GM19438 (cell line): ENCODE results near the gene UNC13A.

Experiments used
- ATAC-seq: cut with Tn5 transposase; IDR thresholded peaks from one replicate; pipeline ENCODE4 v1.9.1; 2021; ENCODE audit warnings: low read depth; ENCODE audit not compliant: unreplicated experiment

The UNC13A gene

DNA sequence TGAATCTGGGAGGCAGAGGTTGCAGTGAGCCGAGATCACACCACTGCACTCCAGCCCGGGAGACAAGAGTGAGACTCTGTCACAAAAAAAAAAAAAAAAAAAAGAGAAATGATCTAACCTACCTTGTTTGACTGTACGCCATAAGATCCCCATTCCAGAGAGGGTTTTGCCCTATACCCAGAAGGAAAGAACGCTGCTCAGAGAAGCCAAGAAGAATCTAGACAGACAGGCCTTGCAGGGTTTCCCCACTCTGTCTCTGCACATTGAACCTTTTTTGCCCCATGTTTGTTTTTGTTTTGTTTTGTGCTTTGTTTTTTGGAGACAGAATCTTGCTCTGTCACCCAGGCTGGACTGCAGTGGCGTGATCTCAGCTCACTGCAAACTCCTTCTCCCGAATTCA is 23.7 kb upstream of the UNC13A start:
- no peak for ATAC-seq

DNA sequence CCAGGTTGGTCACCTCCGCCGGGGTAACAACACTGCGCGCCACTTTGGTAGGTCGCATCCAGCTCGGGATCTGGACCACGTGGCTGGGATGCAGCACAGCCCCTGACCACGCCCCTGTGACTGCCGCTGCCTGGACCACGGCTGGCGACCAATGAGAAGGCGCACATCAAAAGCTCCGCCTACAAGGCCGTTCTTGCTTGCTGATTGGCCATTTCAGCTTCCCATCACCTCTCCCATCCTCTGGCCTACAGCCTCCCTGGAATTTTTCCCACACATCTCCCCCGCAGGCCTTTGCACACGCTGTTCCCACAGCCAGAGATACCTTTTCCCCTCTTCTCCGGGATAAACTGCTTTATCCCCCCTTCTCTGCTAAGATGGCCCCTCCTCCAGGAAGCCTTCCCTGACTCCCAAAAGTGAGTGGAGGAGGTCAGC is 18.6 kb upstream of the UNC13A start:
- ATAC-seq: no peak

DNA sequence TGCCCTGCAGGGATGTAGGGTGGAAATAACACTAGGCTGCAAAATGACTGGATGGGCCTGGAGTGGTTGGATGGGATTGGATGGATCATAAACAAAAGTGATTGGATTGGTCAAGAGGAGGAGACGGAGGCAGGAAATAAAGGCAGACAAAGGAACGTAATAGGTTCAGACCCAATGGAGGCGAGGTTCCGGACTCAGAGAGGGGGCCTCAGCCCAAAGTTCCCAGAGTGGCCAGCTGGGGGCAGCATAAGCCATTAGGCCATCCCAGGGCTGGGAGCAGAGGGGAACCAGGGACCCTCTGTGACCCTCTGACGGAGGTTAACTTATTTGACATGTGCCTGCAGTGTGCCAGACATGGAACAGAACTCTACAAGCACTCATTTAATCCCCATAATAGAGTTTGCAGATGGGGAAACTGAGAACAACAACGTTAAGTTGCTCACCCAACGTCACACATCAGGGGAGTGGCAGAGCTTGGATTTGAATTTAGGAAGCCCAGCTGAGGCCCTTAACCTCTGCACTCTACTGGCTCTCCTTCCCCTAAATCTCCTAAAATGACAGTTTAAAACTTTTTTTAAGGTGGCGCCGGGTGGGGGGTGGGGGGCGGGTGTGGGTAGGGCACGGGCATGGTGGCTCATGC is 15.8 kb upstream of the UNC13A start:
- no peak for ATAC-seq

DNA sequence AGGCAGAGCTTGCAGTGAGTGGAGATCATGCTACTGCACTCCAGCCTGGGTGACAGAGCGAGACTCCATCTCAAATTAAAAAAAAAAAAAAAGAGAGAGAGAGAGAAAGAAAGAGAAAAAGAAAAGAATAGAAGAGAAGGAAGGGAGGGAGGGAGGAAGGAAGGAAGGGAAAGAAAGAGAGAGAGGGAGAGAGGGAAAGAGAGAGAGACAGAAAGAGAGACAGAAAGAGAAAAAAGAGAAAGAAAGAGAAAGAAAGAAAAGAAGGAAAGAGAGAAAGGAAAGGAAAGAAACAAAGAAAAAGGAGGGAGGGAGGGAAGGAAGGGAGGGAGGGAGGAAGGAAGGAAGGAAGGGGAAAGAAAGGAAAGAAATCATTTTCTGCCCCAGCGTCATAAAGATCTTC is 7.0 kb upstream of the UNC13A start:
- no peak for ATAC-seq

DNA sequence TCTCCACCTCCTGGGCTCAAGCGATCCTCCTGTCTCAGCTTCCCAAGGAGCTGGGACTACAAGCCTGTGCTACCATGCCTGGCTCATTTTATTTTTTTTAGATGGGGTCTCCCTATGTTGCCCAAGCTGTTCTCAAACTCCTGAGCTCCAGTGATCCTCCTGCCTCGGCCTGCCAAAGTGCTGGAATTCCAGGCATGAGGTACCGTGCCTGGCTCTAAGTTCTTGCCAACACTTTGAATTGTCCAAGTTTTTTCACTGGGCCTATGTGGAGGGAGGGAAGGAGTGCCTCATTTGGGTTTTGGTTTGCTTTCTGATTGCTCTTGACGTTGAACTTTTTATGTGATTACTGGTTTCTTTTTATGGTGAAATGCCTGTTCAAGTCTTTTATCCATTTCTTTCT is 4.4 kb upstream of the UNC13A start:
- no peak for ATAC-seq

DNA sequence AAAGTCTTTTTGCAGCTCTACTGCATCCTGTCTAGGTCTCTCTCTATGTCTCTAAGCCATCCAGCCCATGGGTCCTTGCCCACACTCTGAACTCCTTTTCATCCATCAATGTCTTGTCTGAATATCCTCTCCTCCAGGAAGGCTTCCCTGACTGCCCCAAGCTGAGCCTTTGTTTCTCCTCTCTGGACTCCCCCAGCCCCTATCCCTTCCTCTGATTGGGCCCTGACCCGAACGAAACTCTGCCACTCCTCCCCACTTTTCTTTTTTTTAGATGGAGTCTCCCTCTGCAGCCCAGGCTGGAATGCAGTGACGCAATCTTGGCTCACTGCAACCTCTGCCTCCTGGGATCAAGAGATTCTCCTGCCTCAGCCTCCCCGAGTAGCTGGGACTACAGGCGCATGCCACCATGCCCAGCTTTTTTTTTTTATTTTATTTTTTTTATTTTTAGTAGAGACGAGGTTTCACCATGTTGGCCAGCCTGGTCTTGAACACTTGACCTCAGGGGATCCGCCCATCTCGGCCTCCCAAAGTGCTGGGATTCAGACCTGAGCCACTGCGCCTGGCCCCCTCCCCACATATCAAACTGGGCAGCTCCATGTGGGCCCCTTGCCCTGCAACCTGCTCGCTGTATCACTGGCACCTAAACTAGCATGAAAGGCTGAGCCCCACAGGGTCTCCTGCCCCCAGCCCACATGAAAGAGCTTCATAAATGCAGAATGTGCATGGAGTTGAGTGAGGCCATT is 870 bp upstream of the UNC13A start:
- ATAC-seq: no peak

DNA sequence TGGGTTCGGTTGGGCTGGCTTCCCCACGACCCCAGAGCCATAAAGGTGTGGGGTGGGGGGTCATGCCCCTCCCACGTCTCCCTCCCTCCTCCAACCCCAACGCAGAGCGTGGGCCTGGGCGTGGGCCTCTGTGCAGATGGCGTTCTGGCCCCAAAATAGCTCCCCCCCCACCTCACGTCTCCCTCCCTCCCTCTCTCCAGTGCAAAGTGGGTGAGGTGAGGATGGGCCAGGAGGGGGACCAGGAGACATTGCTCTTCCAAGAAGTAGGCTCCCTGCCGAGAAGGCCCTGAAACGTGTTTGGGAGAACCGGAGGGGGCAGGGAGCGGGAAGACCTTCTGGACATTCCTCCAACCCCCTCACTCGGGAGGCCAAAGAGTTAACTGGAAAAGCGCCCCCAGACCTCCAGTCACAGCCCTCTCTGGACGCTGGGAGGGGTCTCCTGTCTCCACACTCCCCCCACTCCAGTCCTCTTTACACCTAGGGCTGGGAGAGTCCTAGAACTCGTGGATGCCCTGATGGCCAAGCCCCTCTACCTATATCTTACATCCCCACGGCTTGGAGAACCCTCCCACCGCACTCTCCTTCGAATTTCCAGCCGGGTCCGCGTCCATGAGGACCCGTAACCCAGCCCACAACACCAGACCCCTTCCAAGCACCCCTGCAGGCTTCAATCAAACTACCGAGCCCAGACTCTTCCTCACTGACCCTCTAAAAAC is 855 bp downstream of the UNC13A start:
- no peak for ATAC-seq

DNA sequence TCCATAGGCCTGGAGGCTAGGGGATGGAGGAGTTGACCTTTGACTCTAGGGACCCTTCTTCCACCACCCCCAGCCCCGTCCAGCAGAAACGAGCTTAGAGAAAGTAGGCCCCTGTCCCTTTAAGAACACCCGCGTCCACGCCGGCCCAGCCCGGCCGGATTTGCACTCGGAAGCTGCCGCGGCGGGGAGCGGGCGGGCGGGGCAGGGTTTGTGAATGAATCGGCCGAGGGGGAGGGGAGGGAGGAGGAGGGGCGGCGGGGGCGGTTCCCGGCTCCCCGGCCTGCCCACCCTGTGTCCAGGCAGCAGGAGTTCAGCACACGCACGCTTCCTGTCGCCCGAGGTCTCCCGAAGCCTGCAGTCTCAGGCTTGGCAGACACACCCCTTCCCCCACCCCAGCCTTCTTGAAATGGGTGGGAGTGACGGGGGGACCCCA is 1.5 kb downstream of the UNC13A start:
- no peak for ATAC-seq

DNA sequence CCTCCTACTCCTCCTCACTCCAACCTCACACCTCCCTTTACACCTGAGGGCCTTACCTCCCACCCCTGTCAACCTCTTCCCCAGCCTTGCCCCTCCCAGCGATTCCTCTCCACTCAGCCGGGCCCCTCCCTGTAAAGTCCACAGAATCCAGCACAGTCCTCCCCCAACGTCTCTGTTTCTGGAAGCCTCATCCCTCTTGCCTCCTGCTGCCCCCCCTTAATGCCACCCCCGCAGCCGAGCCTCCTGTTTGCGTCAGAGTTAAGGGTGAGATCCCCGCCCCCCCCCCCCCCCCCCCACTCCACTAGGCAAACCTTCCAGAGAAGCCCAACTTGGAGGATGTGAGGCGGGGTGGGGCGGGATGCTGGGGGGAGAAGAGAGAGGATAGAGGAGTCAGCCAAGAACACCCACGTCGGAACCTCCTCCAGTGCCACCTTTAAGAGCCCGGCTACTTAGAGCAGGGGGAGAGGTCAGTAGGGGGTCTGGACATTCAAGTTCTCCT is 2.1 kb downstream of the UNC13A start:
- no peak for ATAC-seq

DNA sequence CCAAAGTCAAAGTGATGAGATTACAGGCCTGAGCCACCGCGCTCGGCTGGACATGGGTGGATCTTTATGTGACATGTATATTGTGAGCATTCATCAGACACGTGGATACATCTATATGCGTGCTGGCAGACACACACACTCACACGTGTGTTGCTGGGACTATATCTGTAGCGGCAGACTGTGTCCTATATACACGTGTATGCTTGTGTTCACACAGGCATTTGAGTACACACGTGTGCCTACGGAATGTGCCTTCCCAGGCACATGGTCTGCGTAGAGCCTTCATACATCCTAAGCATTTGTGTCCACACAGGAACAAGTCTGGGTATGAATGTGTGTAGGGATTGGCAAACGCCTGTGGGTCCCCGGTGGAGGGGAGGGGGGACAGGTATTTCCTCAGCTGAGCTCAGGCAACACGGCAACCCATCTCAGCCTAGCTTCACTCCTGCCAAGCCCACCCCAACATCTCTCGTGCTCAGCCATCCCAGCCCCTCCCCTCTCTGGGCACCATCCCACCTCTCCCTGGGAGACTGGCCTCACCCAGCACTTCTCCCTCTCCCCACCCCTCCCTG is 2.6 kb downstream of the UNC13A start:
- ATAC-seq: no peak

DNA sequence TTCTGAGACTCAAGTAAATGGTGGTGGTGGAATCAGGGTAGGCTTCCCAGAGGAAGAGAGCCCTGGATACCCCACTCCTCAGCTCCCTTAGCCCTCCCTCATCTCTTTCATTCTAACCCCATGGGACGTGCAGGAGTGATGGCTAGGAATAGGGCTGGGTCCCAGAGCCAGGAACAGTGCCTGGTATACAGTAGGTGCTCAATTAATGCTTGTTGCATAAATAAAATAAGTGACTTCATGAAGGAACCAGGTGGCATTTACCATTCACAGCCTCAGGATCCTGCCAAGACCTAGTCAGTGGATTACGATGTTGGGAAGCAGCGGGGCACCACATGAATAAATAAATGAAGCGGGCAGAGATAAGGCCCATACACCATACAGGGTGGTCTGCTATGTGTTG is 3.9 kb downstream of the UNC13A start:
- no peak for ATAC-seq

DNA sequence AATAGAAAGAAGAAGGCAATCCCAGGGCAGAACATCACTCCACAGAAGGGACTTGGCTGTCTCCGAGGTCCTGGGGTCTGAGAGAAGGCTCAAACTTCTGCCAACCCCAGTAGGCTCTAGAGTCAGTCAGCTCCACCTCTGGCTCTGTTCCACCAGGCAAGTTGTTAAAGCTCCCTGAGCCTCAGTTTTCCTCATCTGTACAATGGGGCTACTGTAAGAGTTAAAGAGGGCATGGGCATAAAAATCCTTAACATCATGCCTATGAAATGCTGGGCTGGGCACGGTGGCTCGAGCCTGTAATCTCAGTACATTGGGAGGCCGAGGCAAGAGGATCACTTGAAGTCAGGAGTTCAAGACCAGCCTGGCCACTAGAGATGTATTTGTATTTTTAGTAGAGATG is 5.1 kb downstream of the UNC13A start:
- no peak for ATAC-seq

DNA sequence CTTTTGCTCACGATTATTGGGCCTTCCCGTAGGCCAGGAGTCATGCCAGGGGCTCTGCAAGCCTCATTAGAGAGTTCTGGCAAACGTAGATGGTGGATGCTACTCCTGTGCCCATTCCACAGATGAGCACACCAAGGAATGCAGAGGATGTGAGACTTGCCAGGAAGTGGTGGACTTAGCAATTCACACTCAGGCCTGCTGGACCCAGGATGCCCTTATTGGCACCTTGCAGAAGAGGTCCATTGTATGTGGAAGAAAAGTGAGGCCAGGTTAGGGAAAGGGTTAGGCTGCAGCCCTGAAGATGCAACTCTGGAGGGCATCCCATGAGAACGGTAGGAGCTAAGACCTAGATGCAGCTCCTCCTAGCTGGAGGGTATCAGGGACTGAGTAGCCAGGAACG is 5.9 kb downstream of the UNC13A start:
- no peak for ATAC-seq

DNA sequence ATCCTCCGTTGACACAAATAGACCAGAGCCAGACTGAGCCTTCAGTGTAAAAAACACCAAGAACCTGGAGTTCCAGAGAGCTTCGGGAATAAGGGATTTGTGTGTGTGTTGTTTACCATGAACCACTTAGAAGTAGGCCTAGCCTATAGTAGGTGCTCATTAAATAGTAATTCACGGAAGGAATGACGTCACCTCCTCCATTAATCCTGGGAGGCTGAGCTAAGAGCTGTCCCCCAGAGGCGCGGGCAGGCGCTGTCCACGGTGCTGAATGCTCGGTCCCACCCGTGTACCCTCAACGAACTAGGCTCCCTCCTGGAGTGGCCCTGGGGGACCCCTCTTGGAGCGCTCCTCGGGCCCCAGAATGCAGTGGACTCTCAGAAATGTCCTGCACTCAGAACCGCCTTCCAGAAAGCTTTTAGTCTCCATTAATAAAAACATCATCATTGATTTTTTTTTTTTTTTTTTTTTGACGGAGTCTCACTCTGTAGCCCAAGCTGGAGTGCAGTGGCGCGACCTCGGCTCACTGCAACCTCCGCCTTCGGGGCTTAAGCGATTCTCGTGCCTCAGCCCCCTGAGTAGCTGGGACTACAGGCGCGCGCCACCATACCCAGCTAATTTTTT is 6.5 kb downstream of the UNC13A start:
- no peak for ATAC-seq

DNA sequence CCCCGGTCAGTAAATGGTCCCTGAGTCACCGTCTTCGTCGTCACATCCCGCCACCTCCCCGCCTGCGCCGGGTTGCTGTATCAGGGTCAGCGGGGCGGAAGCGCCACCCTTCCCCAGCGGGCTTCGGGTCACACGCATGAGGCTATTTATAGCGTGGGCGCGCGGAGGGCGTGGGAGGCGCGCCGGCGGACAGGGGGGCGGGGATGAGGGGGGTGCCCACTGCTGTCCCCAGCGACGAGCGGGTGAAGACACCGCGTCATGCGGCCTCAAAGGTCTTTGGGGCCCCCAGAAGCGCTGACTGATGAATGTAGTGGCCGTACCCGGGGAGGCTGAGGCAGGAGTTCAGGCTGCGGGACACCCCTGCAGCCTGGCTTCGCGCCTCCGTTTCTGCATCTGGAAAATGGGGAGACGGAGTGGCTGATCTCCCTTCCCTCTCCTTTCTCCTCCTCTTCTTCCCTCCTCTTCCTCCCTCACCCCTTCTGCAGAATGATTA is 7.9 kb downstream of the UNC13A start:
- ATAC-seq: no peak

DNA sequence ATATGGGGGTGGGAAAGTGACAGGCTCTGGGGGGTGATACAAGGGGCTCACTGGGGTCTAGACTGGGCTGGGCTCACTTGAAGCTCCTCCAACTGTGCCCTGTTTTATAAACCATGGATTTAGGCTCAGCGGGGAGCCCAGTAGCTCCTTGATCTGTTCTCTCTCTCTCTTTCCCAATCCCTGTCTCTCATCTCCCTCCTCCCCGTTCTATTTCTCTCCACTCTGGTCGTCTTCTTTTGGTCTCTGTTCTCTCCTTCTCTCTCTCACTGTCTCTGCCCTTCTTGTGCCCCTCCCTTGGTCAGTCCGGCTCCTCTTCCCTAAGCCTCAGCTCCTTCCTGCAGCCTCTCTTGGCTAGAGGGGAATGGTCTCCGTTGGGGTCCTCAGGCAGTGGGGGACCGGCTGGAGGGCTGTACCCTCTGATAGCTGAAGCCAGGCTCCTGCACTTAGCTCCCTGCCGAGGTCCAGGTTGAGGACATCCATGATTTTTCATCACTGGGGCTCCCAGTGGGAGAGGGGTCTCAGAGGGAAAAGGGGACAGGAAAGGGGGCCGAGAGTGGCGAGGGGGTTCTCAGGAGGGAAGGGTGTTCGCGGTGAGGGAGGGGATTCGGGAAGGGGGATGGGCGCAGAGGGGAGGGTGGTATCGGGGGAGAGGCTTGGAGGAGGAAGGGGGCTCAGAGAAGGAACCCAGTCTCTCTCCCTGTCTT is 8.5 kb downstream of the UNC13A start:
- ATAC-seq: no peak

DNA sequence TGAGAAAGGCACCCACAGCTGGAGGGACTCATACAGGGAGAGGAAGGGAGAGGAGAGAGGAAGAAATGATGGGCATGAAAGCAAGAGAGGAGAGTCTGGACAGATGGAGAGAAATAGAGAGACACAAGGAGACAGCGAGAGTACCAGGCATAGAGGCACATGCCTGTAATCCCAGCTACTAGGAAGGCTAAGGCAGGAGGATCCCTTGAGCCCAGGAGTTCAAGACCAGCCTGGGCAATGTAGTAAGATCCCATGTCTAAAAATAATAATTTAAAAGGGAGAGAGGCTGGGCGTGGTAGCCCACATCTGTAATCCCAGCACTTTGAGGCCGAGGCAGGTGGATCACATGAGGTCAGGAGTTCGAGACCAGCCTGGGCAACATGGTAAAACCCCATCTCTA is 9.3 kb downstream of the UNC13A start:
- ATAC-seq: no peak

DNA sequence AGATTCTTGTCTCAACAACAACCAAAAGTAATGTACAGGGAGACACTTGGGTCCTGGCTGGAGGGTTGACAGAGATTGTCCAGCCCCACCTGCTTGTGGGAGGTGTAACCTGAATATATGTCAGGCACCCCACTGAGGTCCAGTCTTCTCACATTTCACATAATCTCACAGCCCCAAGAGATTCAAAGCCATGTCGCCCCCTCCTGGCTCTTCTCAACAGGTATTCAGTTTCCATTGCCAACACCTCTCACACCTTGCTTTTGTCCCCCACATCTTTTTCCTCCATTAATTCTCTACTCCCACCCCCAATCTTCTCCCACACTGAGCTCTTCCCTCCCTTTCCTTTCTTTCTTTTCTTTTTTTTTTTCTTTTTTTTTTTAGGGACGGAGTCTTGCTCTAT is 11.2 kb downstream of the UNC13A start:
- ATAC-seq: no peak

DNA sequence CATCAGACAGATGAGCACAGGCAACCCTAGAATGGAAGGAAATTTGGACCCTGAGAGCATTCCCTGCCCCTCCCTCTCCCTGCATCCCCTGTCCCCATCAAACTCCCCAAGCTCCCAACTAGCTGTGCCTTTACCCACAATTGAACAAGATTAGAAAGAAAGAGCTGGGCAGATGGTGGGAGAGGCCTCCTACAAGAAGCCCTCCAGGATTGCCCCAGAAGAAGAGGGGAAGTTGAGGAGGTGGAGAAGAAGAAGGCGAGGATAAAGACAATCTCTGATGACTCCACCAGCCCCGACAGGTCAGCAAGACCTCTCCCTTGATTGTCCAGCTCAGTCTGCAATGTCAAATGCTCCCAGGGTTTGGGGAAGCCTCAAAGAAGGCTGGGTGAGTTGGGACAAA is 11.9 kb downstream of the UNC13A start:
- ATAC-seq: no peak
